Activated T-helper 9 cell treated with anti-CD3 and anti-CD28 coated beads, Interleukin-2, amount 50 U/mL, for 16 hours (primary cell): ENCODE measurements around the gene AKT2.

ENCODE experiments used
- DNase-seq: peaks from one replicate; pipeline ENCODE4 v3.0.0-alpha.2; 2020; ENCODE audit warnings: low read depth

Gene AKT2

GRCh38 chr19:40190891-40191835, 94.0 kb downstream of the AKT2 start, which contains the start of gene MAP3K10:
Gene MAP3K10 (plus strand): TSS chr19:40191426. CDS start chr19:40192032, 606 bp downstream.
- DNase-seq = peak; percentile 66

- no peak for DNase-seq
These were observed 100.9 kb downstream of the AKT2 start for GRCh38 chr19:40184273-40184672.
